ENCODE results near the gene MT1E. TPM values are rescaled to one million over a fixed set of nuclear protein-coding genes. Genes with fewer than 3 reads are reported as not detected.
A peak's percentile ranks its signal among the peaks of the same experiment; 100 is the strongest.

MT1E gene
- polyA plus RNA-seq, 1 donor from 2014 or later: not detected

DNA sequence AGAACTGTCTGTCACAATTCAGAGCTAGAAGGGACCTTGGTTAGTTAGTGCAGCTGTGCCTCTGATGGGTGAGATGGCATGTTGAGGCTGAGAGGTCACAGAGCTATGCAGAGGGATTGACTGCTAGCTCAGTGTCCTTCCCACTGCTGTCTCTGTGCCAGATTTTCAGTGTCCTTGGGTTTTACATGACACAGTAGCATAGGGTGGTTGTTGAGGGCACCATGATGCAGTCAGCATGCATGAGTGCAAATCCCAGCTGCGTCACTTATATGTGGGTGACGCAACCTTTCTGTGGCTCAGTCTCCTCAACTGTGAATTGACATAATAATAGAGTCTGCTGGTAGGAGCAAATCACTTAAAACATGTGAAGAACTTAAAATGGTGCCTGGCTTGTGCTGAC is 15.6 kb downstream of the MT1E start:
- no peak overlapping the region for H3K9ac ChIP-seq (ENCODE audit: low read length)
- H3K27ac ChIP-seq (ENCODE audit: low read length): no peak overlapping the region
- TF ChIP-seq EZH2 (IDR thresholded peaks at IDR 0.05; ENCODE audit: borderline replicate concordance, insufficient read depth, low read length, poor library complexity, severe bottlenecking) (no peak), RAD21 (conservative IDR thresholded peaks at IDR 0.05) (no peak), SMC3 (conservative IDR thresholded peaks at IDR 0.05; ENCODE audit: poor library complexity) (no peak), MXI1 (conservative IDR thresholded peaks at IDR 0.05; ENCODE audit: poor library complexity, severe bottlenecking) (no peak), EP300 (conservative IDR thresholded peaks at IDR 0.05; ENCODE audit: poor library complexity, severe bottlenecking) (no peak), TAF1 (IDR thresholded peaks at IDR 0.05; ENCODE audit: low read depth) (no peak), POLR2AphosphoS5 (IDR thresholded peaks at IDR 0.05) (no peak)
- TF ChIP-seq, protein P1, sequence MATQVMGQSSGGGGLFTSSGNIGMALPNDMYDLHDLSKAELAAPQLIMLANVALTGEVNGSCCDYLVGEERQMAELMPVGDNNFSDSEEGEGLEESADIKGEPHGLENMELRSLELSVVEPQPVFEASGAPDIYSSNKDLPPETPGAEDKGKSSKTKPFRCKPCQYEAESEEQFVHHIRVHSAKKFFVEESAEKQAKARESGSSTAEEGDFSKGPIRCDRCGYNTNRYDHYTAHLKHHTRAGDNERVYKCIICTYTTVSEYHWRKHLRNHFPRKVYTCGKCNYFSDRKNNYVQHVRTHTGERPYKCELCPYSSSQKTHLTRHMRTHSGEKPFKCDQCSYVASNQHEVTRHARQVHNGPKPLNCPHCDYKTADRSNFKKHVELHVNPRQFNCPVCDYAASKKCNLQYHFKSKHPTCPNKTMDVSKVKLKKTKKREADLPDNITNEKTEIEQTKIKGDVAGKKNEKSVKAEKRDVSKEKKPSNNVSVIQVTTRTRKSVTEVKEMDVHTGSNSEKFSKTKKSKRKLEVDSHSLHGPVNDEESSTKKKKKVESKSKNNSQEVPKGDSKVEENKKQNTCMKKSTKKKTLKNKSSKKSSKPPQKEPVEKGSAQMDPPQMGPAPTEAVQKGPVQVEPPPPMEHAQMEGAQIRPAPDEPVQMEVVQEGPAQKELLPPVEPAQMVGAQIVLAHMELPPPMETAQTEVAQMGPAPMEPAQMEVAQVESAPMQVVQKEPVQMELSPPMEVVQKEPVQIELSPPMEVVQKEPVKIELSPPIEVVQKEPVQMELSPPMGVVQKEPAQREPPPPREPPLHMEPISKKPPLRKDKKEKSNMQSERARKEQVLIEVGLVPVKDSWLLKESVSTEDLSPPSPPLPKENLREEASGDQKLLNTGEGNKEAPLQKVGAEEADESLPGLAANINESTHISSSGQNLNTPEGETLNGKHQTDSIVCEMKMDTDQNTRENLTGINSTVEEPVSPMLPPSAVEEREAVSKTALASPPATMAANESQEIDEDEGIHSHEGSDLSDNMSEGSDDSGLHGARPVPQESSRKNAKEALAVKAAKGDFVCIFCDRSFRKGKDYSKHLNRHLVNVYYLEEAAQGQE (IDR thresholded peaks at IDR 0.05; ENCODE audit: borderline replicate concordance): no peak
- TF ChIP-seq, protein P2, sequence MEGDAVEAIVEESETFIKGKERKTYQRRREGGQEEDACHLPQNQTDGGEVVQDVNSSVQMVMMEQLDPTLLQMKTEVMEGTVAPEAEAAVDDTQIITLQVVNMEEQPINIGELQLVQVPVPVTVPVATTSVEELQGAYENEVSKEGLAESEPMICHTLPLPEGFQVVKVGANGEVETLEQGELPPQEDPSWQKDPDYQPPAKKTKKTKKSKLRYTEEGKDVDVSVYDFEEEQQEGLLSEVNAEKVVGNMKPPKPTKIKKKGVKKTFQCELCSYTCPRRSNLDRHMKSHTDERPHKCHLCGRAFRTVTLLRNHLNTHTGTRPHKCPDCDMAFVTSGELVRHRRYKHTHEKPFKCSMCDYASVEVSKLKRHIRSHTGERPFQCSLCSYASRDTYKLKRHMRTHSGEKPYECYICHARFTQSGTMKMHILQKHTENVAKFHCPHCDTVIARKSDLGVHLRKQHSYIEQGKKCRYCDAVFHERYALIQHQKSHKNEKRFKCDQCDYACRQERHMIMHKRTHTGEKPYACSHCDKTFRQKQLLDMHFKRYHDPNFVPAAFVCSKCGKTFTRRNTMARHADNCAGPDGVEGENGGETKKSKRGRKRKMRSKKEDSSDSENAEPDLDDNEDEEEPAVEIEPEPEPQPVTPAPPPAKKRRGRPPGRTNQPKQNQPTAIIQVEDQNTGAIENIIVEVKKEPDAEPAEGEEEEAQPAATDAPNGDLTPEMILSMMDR (IDR thresholded peaks at IDR 0.05; ENCODE audit: poor library complexity, severe bottlenecking): no peak
- H3K9me3 ChIP-seq (ENCODE audit: low read length): no peaks in the 10 kb centered on the region
- H3K4me3 ChIP-seq (ENCODE audit: low read length): no peak overlapping the region
- no peaks in the 10 kb centered on the region for H3K36me3 ChIP-seq (ENCODE audit: insufficient read depth, low read length)
- no peak overlapping the region for H3K4me2 ChIP-seq (ENCODE audit: low read length)
- H3K27me3 ChIP-seq (ENCODE audit: insufficient read depth, low read depth, low read length): peaks cover 100% of the 10 kb centered on the region
- H3K9me2 ChIP-seq (ENCODE audit: insufficient read depth, low read length): no peaks in the 10 kb centered on the region
- H3F3A ChIP-seq (ENCODE audit: insufficient read depth, low read length, poor library complexity, severe bottlenecking): no peaks in the 10 kb centered on the region
- no peaks in the 10 kb centered on the region for H3K79me2 ChIP-seq (replicated peaks; ENCODE audit: insufficient read depth, low read length)
- H4K20me1 ChIP-seq (ENCODE audit: insufficient read depth): no peaks in the 10 kb centered on the region
- no peak overlapping the region for H2AFZ ChIP-seq (ENCODE audit: low read depth, low read length)

DNA sequence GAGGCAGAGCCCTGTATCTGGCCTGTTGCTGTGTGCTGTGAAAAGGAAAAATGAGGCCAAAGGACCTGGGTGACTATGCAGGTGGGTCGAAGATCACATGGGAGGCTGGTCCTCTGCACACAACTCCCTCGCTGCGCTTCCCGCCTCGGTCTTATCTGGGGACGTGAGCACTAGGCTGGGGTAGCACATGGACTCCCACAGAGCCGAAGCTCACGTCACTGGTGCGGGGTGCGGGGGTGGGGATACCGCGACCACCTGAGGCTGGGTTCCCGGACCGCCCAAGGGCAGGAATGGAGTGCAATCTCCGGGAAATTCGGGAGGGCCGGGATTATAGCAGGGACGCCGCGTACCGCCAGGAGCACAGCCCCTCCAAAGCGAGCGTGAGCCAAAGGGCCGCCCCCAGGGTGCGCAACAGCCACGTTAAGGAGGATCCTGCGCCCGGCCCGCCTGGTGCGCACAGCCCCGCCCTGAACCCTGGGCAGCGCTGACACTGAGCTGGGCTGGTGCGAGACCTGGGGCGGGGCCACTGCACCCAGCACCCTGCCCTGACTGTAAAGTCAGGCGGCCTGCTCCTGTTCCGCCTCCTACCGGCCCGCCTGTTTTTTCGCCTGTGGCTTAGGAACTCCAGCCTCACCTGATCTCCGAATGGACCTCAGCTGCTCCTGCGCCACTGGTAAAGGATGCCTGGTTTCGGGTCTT is 17.6 kb downstream of the MT1E start:
- H3K9me3 ChIP-seq (ENCODE audit: low read length): no peaks in the 10 kb centered on the region
- H3K79me2 ChIP-seq (replicated peaks; ENCODE audit: insufficient read depth, low read length): no peaks in the 10 kb centered on the region
- no peaks in the 10 kb centered on the region for H3K9me2 ChIP-seq (ENCODE audit: insufficient read depth, low read length)
- no peak overlapping the region for H3K4me2 ChIP-seq (ENCODE audit: low read length)
- H3K9ac ChIP-seq (ENCODE audit: low read length): no peak overlapping the region
- H3K36me3 ChIP-seq (ENCODE audit: insufficient read depth, low read length): no peaks in the 10 kb centered on the region
- no peak overlapping the region for H2AFZ ChIP-seq (ENCODE audit: low read depth, low read length)
- peaks cover 100% of the 10 kb centered on the region for H3K27me3 ChIP-seq (ENCODE audit: insufficient read depth, low read depth, low read length)
- no peak overlapping the region for H3K27ac ChIP-seq (ENCODE audit: low read length)
- no peaks in the 10 kb centered on the region for H4K20me1 ChIP-seq (ENCODE audit: insufficient read depth)
- H3F3A ChIP-seq (ENCODE audit: insufficient read depth, low read length, poor library complexity, severe bottlenecking): no peaks in the 10 kb centered on the region
- no peak for TF ChIP-seq EP300 (conservative IDR thresholded peaks at IDR 0.05; ENCODE audit: poor library complexity, severe bottlenecking)
- no peak for TF ChIP-seq POLR2AphosphoS5 (IDR thresholded peaks at IDR 0.05)
- TF ChIP-seq, protein P1 (IDR thresholded peaks at IDR 0.05; ENCODE audit: borderline replicate concordance): no peak
- no peak for TF ChIP-seq MXI1 (conservative IDR thresholded peaks at IDR 0.05; ENCODE audit: poor library complexity, severe bottlenecking)
- TF ChIP-seq, protein P2 (IDR thresholded peaks at IDR 0.05; ENCODE audit: poor library complexity, severe bottlenecking): no peak
- peak overlapping the region; percentile 43 for H3K4me3 ChIP-seq (ENCODE audit: low read length)
